Sigmoid colon (tissue), 7 donors: Measurements from ENCODE around the gene SIGLECL1. TPM values are rescaled to one million over a fixed set of nuclear protein-coding genes. Genes with fewer than 3 reads are reported as not detected.

Experiments used
- DNase-seq: peaks from one replicate; pipeline ENCODE4 v3.0.0-alpha.2; 2019
- H3K27ac ChIP-seq, 4 donors: fragments of 200-600 bp; sonication (generic); one replicate each; pipeline ENCODE4 v1.5.1; 2016 to 2019; ENCODE audit warnings: mild to moderate bottlenecking in 1 of 4
- H3K27me3 ChIP-seq, 3 donors: fragments of 200-600 bp; sonication (generic); one replicate each; pipeline ENCODE4 v1.5.1; 2019; ENCODE audit warnings: mild to moderate bottlenecking in 1 of 3
- H3K36me3 ChIP-seq, 4 donors: fragments of 200-600 bp; sonication (generic); one replicate each; pipeline ENCODE4 v1.5.1; 2016 to 2019
- H3K4me1 ChIP-seq, 4 donors: fragments of 200-600 bp; sonication (generic); one replicate each; pipeline ENCODE4 v1.5.1; 2017 to 2019
- H3K4me3 ChIP-seq, 4 donors: fragments of 200-600 bp; sonication (generic); one replicate each; pipeline ENCODE4 v1.5.1; 2017 to 2019; ENCODE audit warnings: mild to moderate bottlenecking in 2 of 4, moderate library complexity in 1 of 4
- H3K9me3 ChIP-seq, 4 donors: fragments of 200-600 bp in 3 of 4; sonication (generic) in 3 of 4; one replicate each; pipeline versions ENCODE4 v1.5.1 to v1.6.1; 2013 to 2019
- CTCF ChIP-seq, 4 experiments: fragments of 450-650 bp in 3 of 4; fragments of 200-600 bp in 1 of 4; IDR thresholded peaks; one replicate each; pipeline ENCODE4 v1.5.1; 2016 to 2019; ENCODE audit warnings: antibody characterized with exemption in 4 of 4, mild to moderate bottlenecking in 3 of 4, moderate library complexity in 2 of 4
- EP300 ChIP-seq, 4 donors: sonication (generic); formaldehyde crosslinking; IDR thresholded peaks; one replicate each; pipeline ENCODE4 v1.6.1; 2017; ENCODE audit warnings: antibody characterized with exemption in 4 of 4
- POLR2A ChIP-seq, 2 donors: fragments of 450-650 bp; IDR thresholded peaks; one replicate each; pipeline ENCODE4 v1.6.1; 2016; ENCODE audit warnings: antibody characterized with exemption in 2 of 2, mild to moderate bottlenecking in 2 of 2, moderate library complexity in 2 of 2
- POLR2AphosphoS5 ChIP-seq, 4 donors: sonication (generic); formaldehyde crosslinking; IDR thresholded peaks; one replicate each; pipeline ENCODE4 v1.6.1; 2017; ENCODE audit warnings: antibody characterized with exemption in 4 of 4
- WGBS, 2 donors: extraction: QIAGEN DNeasy Blood & Tissue Kit; methylation state at CpG; one replicate each; pipeline ENCODE4 v1.1.7; 2013; 5-methylcytosine and 5-hydroxymethylcytosine counted together
- intact Hi-C: fragments of 100-400 bp; cut with DNase I; formaldehyde crosslinking; loops from one replicate; pipeline ENCODE4 v1.15.1; 2023
- polyA plus RNA-seq, 3 donors: library from polyadenylated mRNA; stranded (reverse); fragments of 200-250 nt; gene quantifications; one replicate each; pipeline ENCODE4 v1.2.3, GENCODE V29; 2013
- small RNA-seq, 3 donors: library from RNA; depleted of rRNA; stranded (forward); fragments of <200 nt; gene quantifications; one replicate each; pipeline ENCODE3, GENCODE V24; 2016
- total RNA-seq, 4 donors: library from RNA; depleted of rRNA; stranded (reverse); fragments of >200 nt; gene quantifications; one replicate each; pipeline ENCODE4 v1.1.0, GENCODE V29; 2016
- donor health status: healthy with polysubstance abuse.
- donor health status: Bipolar disorder and iron deficiency.
- donor health status: healthy.

SIGLECL1 gene
- total and polyA plus RNA-seq, 7 donors, result not detected

- 54 to 78% methylated on average over 8 of the region's 8 CpGs for WGBS, 2 donors
- Histone ChIP-seq H3K4me3 (no peak overlapping the region), H3K27ac (no peak overlapping the region), H3K9me3 (peaks cover 0 to 3% (median 0%) of the 10 kb centered on the region in 4 donors), H3K27me3 (peaks cover 6 to 57% (median 7%) of the 10 kb centered on the region in 3 donors), H3K36me3 (no peaks in the 10 kb centered on the region), H3K4me1 (no peaks in the 10 kb centered on the region)
- no peak for DNase-seq
- TF ChIP-seq POLR2A (IDR thresholded peaks at IDR 0.05) (no peak), EP300 (IDR thresholded peaks at IDR 0.05) (no peak), POLR2AphosphoS5 (IDR thresholded peaks at IDR 0.05) (no peak), CTCF (IDR thresholded peaks at IDR 0.05) (no peak)
- intact Hi-C loops, result no loop called here
Observed at GRCh38 chr19:51316688-51317087, 65.8 kb downstream of the SIGLECL1 start.

GRCh38 chr19:51317376-51317775 is 66.5 kb downstream of the SIGLECL1 start:
- H3K36me3 ChIP-seq, result no peaks in the 10 kb centered on the region
- 80 to 87% methylated on average over 3 of the region's 3 CpGs for WGBS, 2 donors
- no peak overlapping the region for H3K4me3 ChIP-seq
- TF ChIP-seq CTCF (IDR thresholded peaks at IDR 0.05), result no peak
- TF ChIP-seq EP300 (IDR thresholded peaks at IDR 0.05), result no peak
- no peak for TF ChIP-seq POLR2A (IDR thresholded peaks at IDR 0.05)
- no peak for TF ChIP-seq POLR2AphosphoS5 (IDR thresholded peaks at IDR 0.05)
- no peaks in the 10 kb centered on the region for H3K4me1 ChIP-seq
- DNase-seq, result no peak
- peaks cover 0 to 50% (median 0%) of the 10 kb centered on the region in 3 donors for H3K27me3 ChIP-seq
- intact Hi-C loops, result no loop called here
- H3K9me3 ChIP-seq, result peaks cover 0 to 3% (median 0%) of the 10 kb centered on the region in 4 donors
- H3K27ac ChIP-seq, result no peak overlapping the region

GRCh38 chr19:51317968-51318367 is 67.1 kb downstream of the SIGLECL1 start:
- WGBS, 2 donors, result 27 to 71% methylated on average over 1 of the region's 1 CpG
- Histone ChIP-seq H3K27ac (no peak overlapping the region), H3K4me1 (no peaks in the 10 kb centered on the region), H3K4me3 (no peak overlapping the region), H3K27me3 (peaks cover 0 to 47% (median 0%) of the 10 kb centered on the region in 3 donors), H3K36me3 (no peaks in the 10 kb centered on the region), H3K9me3 (peaks cover 0 to 3% (median 0%) of the 10 kb centered on the region in 4 donors)
- TF ChIP-seq POLR2AphosphoS5 (IDR thresholded peaks at IDR 0.05), result no peak
- TF ChIP-seq CTCF (IDR thresholded peaks at IDR 0.05), result no peak
- no peak for TF ChIP-seq POLR2A (IDR thresholded peaks at IDR 0.05)
- no peak for TF ChIP-seq EP300 (IDR thresholded peaks at IDR 0.05)
- intact Hi-C loops, result no loop called here
- no peak for DNase-seq

Small RNA genes within 50 kb of the gene (small RNA-seq; reads per million reads assigned to genes)
- gene MIR8074, result 0 reads per million in 3 donors

Other genes with a start within 250 kb of the SIGLECL1 start
- not detected for gene KLK8, start 249.5 kb upstream of the SIGLECL1 start, total RNA-seq
- gene KLK8, start 249.5 kb upstream of the SIGLECL1 start, polyA plus RNA-seq, result not detected
- gene KLK10, start 231.4 kb upstream of the SIGLECL1 start, total RNA-seq, result 1 to 10 TPM in 1 of 4 donors, under 1 TPM in 1, not detected in 2; 0.82 to 2.5 TPM
- gene KLK10, start 231.4 kb upstream of the SIGLECL1 start, polyA plus RNA-seq, result under 1 TPM; 0.60 to 0.69 (median 0.67) TPM
- under 1 TPM in 1 of 4 donors, not detected in 3; 0.71 TPM for gene KLK11, start 224.5 kb upstream of the SIGLECL1 start, total RNA-seq
- gene KLK11, start 224.5 kb upstream of the SIGLECL1 start, polyA plus RNA-seq, result under 1 TPM in 1 of 3 donors, not detected in 2; 0.76 TPM
- not detected for gene KLK12, start 216.1 kb upstream of the SIGLECL1 start, total RNA-seq
- 1 to 10 TPM in 1 of 3 donors, not detected in 2; 2.6 TPM for gene KLK12, start 216.1 kb upstream of the SIGLECL1 start, polyA plus RNA-seq
- not detected for gene KLK13, start 186.0 kb upstream of the SIGLECL1 start, total RNA-seq
- gene KLK13, start 186.0 kb upstream of the SIGLECL1 start, polyA plus RNA-seq, result under 1 TPM in 2 of 3 donors, not detected in 1; 0.58 to 0.60 TPM
- not detected for gene KLK14, start 168.2 kb upstream of the SIGLECL1 start, total RNA-seq
- under 1 TPM in 1 of 3 donors, not detected in 2; 0.51 TPM for gene KLK14, start 168.2 kb upstream of the SIGLECL1 start, polyA plus RNA-seq
- gene CTU1, start 142.7 kb upstream of the SIGLECL1 start, total RNA-seq, result 1 to 10 TPM; 5.7 to 9.0 (median 7.3) TPM
- 1 to 10 TPM in 1 of 3 donors, under 1 TPM in 2; 0.60 to 2.4 (median 0.92) TPM for gene CTU1, start 142.7 kb upstream of the SIGLECL1 start, polyA plus RNA-seq
- 1 to 10 TPM; 2.5 to 9.5 (median 7.0) TPM for gene SIGLEC9, start 126.2 kb upstream of the SIGLECL1 start, total RNA-seq
- gene SIGLEC9, start 126.2 kb upstream of the SIGLECL1 start, polyA plus RNA-seq, result 1 to 10 TPM; 2.4 to 8.8 (median 2.9) TPM
- 1 to 10 TPM; 1.1 to 3.0 (median 1.9) TPM for gene SIGLEC7, start 108.8 kb upstream of the SIGLECL1 start, total RNA-seq
- gene SIGLEC7, start 108.8 kb upstream of the SIGLECL1 start, polyA plus RNA-seq, result 1 to 10 TPM; 1.8 to 8.3 (median 3.1) TPM
- gene CD33, start 26.0 kb upstream of the SIGLECL1 start, total RNA-seq, result 1 to 10 TPM; 2.5 to 7.1 (median 4.8) TPM
- 1 to 10 TPM; 3.6 to 8.1 (median 4.2) TPM for gene CD33, start 26.0 kb upstream of the SIGLECL1 start, polyA plus RNA-seq
- gene IGLON5, start 60.6 kb downstream of the SIGLECL1 start, total RNA-seq, result 1 to 10 TPM in 1 of 4 donors, not detected in 3; 1.4 TPM
- gene IGLON5, start 60.6 kb downstream of the SIGLECL1 start, polyA plus RNA-seq, result under 1 TPM in 1 of 3 donors, not detected in 2; 0.26 TPM
- gene VSIG10L, start 91.1 kb downstream of the SIGLECL1 start, total RNA-seq, result 1 to 10 TPM in 1 of 4 donors, under 1 TPM in 3; 0.55 to 2.1 (median 0.70) TPM
- gene VSIG10L, start 91.1 kb downstream of the SIGLECL1 start, polyA plus RNA-seq, result 1 to 10 TPM; 1.2 to 1.9 (median 1.4) TPM
- gene ETFB, start 115.3 kb downstream of the SIGLECL1 start, total RNA-seq, result 100 to 1,000 TPM in 2 of 4 donors, 10 to 100 TPM in 2; 59.5 to 158 (median 88.3) TPM
- 100 to 1,000 TPM; 170 to 361 (median 210) TPM for gene ETFB, start 115.3 kb downstream of the SIGLECL1 start, polyA plus RNA-seq
- not detected for gene CLDND2, start 117.9 kb downstream of the SIGLECL1 start, total RNA-seq
- 1 to 10 TPM in 1 of 3 donors, under 1 TPM in 1, not detected in 1; 0.35 to 3.6 TPM for gene CLDND2, start 117.9 kb downstream of the SIGLECL1 start, polyA plus RNA-seq
- gene NKG7, start 121.6 kb downstream of the SIGLECL1 start, total RNA-seq, result 1 to 10 TPM in 2 of 4 donors, not detected in 2; 1.2 to 3.0 TPM
- 10 to 100 TPM in 1 of 3 donors, 1 to 10 TPM in 1, not detected in 1; 3.2 to 14.5 TPM for gene NKG7, start 121.6 kb downstream of the SIGLECL1 start, polyA plus RNA-seq
- not detected for gene LIM2, start 136.9 kb downstream of the SIGLECL1 start, total RNA-seq
- gene LIM2, start 136.9 kb downstream of the SIGLECL1 start, polyA plus RNA-seq, result not detected
- not detected for gene C19orf84, start 139.5 kb downstream of the SIGLECL1 start, total RNA-seq
- gene C19orf84, start 139.5 kb downstream of the SIGLECL1 start, polyA plus RNA-seq, result under 1 TPM in 1 of 3 donors, not detected in 2; 0.10 TPM
- gene SIGLEC10, start 166.6 kb downstream of the SIGLECL1 start, total RNA-seq, result 10 to 100 TPM in 1 of 4 donors, 1 to 10 TPM in 2, under 1 TPM in 1; 0.83 to 13.8 (median 2.5) TPM
- 10 to 100 TPM in 2 of 3 donors, 1 to 10 TPM in 1; 1.8 to 14.4 (median 11.8) TPM for gene SIGLEC10, start 166.6 kb downstream of the SIGLECL1 start, polyA plus RNA-seq
- gene SIGLEC8, start 207.4 kb downstream of the SIGLECL1 start, total RNA-seq, result under 1 TPM in 1 of 4 donors, not detected in 3; 0.36 TPM
- 1 to 10 TPM in 2 of 3 donors, under 1 TPM in 1; 0.60 to 4.9 (median 1.9) TPM for gene SIGLEC8, start 207.4 kb downstream of the SIGLECL1 start, polyA plus RNA-seq
- gene CEACAM18, start 227.5 kb downstream of the SIGLECL1 start, total RNA-seq, result not detected
- gene CEACAM18, start 227.5 kb downstream of the SIGLECL1 start, polyA plus RNA-seq, result not detected